B cell (primary cell): ENCODE results near the gene HOXC9. TPM values are rescaled to one million over a fixed set of nuclear protein-coding genes. Genes with fewer than 3 reads are reported as not detected.

Experiments used
- ATAC-seq: fragments of 200-7000 bp; cut with Tn5 transposase; one replicate; pipeline ENCODE4 v1.10.0; 2021; ENCODE audit warnings: low read depth, mild to moderate bottlenecking, moderate number of reproducible peaks, moderate library complexity
- CTCF ChIA-PET: fragments of 350-600 bp; sonication (Branson Sonifier 250); formaldehyde crosslinking; loops from one replicate; lab custom pipeline; 2021; ENCODE audit warnings: antibody characterized with exemption, inconsistent platforms; lab: Charles Lee
- POLR2A ChIA-PET: fragments of 350-600 bp; sonication (Branson Sonifier 250); formaldehyde crosslinking; loops from one replicate; lab custom pipeline; 2021; ENCODE audit warnings: antibody characterized with exemption; lab: Charles Lee
- DNase-seq: peaks from one replicate; pipeline ENCODE4 v3.0.0; 2013
- H2AFZ ChIP-seq: 2 replicates; pipeline ENCODE4 v1.6.1; 2012; ENCODE audit warnings: mild to moderate bottlenecking, low read depth, low read length; ENCODE audit not compliant: insufficient read depth, poor library complexity, severe bottlenecking
- H3K27ac ChIP-seq, 2 donors: 1 replicate in 1 of 2; 2 replicates in 1 of 2; pipeline ENCODE4 v1.5.1; 2012 to 2013; ENCODE audit warnings: low read length in 2 of 2, mild to moderate bottlenecking in 2 of 2, moderate library complexity in 1 of 2
- H3K27me3 ChIP-seq, 4 experiments: fragments of 200-600 bp in 1 of 4; sonication (generic) in 1 of 4; replicated peaks in 1 of 4; 1 replicate in 2 of 4; 2 replicates in 2 of 4; pipeline versions ENCODE4 v1.6.1 to v1.7.0; 2013 to 2016; ENCODE audit warnings: low read length in 3 of 4, mild to moderate bottlenecking in 2 of 4, mixed read lengths in 1 of 4, moderate library complexity in 1 of 4; ENCODE audit not compliant: insufficient read depth in 4 of 4, control insufficient read depth in 3 of 4; ENCODE audit errors: control extremely low read depth in 1 of 4
- H3K36me3 ChIP-seq, 2 experiments: replicated peaks in 1 of 2; 1 replicate in 1 of 2; 2 replicates in 1 of 2; pipeline versions ENCODE4 v1.6.1 to v1.7.1; 2013; ENCODE audit warnings: low read length in 1 of 2; ENCODE audit not compliant: insufficient read depth in 2 of 2, control insufficient read depth in 1 of 2; ENCODE audit errors: control extremely low read depth in 1 of 2, extremely low read depth in 1 of 2
- H3K4me1 ChIP-seq, 2 donors: fragments of 200-600 bp in 1 of 2; sonication (generic) in 1 of 2; 1 replicate in 1 of 2; 2 replicates in 1 of 2; pipeline versions ENCODE4 v1.5.1 to v1.6.1; 2013 to 2017; ENCODE audit warnings: low read length in 2 of 2; ENCODE audit not compliant: control insufficient read depth in 2 of 2, insufficient read depth in 2 of 2
- H3K4me2 ChIP-seq: replicated peaks from 2 replicates; pipeline ENCODE3; 2012; ENCODE audit warnings: mild to moderate bottlenecking, low read depth, low read length; ENCODE audit not compliant: poor library complexity, severe bottlenecking
- H3K4me3 ChIP-seq, 5 experiments: fragments of 200-600 bp in 1 of 5; sonication (generic) in 1 of 5; 1 replicate in 3 of 5; 2 replicates in 2 of 5; pipeline versions ENCODE4 v1.5.1 to v1.7.0; 2011 to 2016; ENCODE audit warnings: low read length in 4 of 5, mild to moderate bottlenecking in 4 of 5, low read depth in 2 of 5, control low read depth in 1 of 5, moderate library complexity in 1 of 5; ENCODE audit not compliant: insufficient read depth in 1 of 5; ENCODE audit errors: control extremely low read depth in 1 of 5, extremely low read depth in 1 of 5
- H3K79me2 ChIP-seq: fragments of 200-600 bp; sonication (generic); one replicate; pipeline ENCODE4 v1.6.0; 2016; ENCODE audit warnings: low read length; ENCODE audit not compliant: control insufficient read depth, insufficient read depth
- H3K9ac ChIP-seq: fragments of 200-600 bp; sonication (generic); 2 replicates; pipeline ENCODE4 v1.6.1; 2017; ENCODE audit warnings: mild to moderate bottlenecking, low read length, moderate library complexity
- H3K9me3 ChIP-seq, 3 donors: one replicate each; pipeline versions ENCODE4 v1.6.1 to v1.7.1; 2013; ENCODE audit warnings: low read length in 2 of 3; ENCODE audit not compliant: control insufficient read depth in 2 of 3, insufficient read depth in 1 of 3; ENCODE audit errors: control extremely low read depth in 1 of 3
- H4K20me1 ChIP-seq: 2 replicates; pipeline ENCODE4 v1.6.0; 2012; ENCODE audit warnings: mild to moderate bottlenecking, low read length; ENCODE audit not compliant: insufficient read depth, control insufficient read depth, poor library complexity, severe bottlenecking
- H3K27ac Mint-ChIP-seq: one replicate; pipeline ENCODE4 v1.8.0; 2021; ENCODE audit warnings: mixed read lengths
- H3K27me3 Mint-ChIP-seq: one replicate; pipeline ENCODE4 v1.8.0; 2021; ENCODE audit warnings: mixed read lengths
- H3K4me1 Mint-ChIP-seq: one replicate; pipeline ENCODE4 v1.8.0; 2021; ENCODE audit warnings: mixed read lengths
- H3K4me3 Mint-ChIP-seq: one replicate; pipeline ENCODE4 v1.8.0; 2021; ENCODE audit warnings: mixed read lengths
- H3K9me3 Mint-ChIP-seq: one replicate; pipeline ENCODE4 v1.8.0; 2022; ENCODE audit warnings: mixed read lengths; ENCODE audit not compliant: insufficient read depth
- EZH2 ChIP-seq: IDR thresholded peaks from 2 replicates; pipeline ENCODE4 v1.6.1; 2012; ENCODE audit warnings: borderline replicate concordance, low read depth, mild to moderate bottlenecking, moderate library complexity, low read length; ENCODE audit not compliant: insufficient read depth, poor library complexity, severe bottlenecking
- WGBS: methylation state at CpG from one replicate; pipeline ENCODE4 v1.1.5; 2013; ENCODE audit warnings: missing lambda C conversion rate; ENCODE audit not compliant: insufficient coverage; 5-methylcytosine and 5-hydroxymethylcytosine counted together
- intact Hi-C: fragments of 100-400 bp; cut with micrococcal nuclease; formaldehyde crosslinking; loops from one replicate; pipeline ENCODE4 v1.10.0; 2022
- polyA plus RNA-seq: library from polyadenylated mRNA; depleted of rRNA; stranded (reverse); fragments of >200 nt; gene quantifications from 2 replicates; pipeline ENCODE4 v1.2.3, GENCODE V29; 2012
- total RNA-seq, 2 donors: library from RNA; stranded (reverse); fragments of 120-200 nt in 1 of 2; gene quantifications; 1 replicate in 1 of 2; 2 replicates in 1 of 2; pipeline versions ENCODE4 v1.2.3 to v1.2.4, GENCODE V29; 2013 to 2022
- TF ChIP-seq, protein P1 (sequence below): fragments of 200-600 bp; IDR thresholded peaks from one replicate; pipeline ENCODE4 v1.8.0; 2022; ENCODE audit warnings: antibody characterized with exemption, mild to moderate bottlenecking

The HOXC9 gene
- total and polyA plus RNA-seq, 2 donors (not counting 1 experiment from before 2014, with no cell fraction given) = not detected

DNA sequence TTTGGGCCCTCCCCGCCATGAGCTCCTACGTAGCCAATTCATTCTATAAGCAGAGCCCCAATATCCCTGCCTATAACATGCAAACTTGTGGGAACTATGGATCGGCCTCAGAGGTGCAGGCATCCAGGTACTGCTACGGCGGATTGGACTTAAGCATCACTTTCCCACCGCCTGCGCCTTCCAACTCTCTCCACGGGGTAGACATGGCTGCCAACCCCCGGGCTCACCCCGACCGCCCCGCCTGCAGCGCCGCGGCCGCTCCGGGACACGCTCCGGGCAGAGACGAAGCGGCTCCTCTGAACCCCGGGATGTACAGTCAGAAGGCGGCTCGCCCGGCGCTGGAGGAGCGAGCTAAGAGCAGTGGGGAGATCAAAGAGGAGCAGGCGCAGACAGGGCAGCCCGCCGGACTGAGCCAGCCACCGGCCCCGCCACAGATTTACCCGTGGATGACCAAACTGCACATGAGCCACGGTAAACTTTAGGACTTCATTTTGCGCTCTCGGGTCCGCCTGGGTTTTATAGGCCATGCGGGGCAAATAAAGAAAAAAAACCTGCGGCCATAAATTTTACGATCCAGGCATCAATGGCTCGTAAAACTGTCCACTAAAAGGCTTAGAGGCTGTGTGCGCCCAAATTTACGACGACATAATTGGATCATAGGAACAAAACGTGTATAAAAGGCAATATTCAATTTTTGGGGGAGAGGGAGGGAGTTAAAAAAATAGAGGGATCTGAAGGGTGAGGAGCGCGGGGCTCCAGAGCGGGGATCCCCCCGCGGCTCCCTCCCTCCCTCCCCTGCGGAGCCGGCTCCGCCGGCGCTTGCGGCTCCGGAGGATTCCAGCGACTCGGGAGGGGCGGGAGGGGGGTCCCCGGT is 33.4 kb downstream of the HOXC9 start:
- peaks cover 0 to 56% (median 6%) of the 10 kb centered on the region in 3 donors for H3K9me3 ChIP-seq
- H3K4me1 Mint-ChIP-seq = peaks cover 29% of the 10 kb centered on the region
- POLR2A ChIA-PET = interaction anchor here (0.6 to 1.3 kb wide), 5 partner anchors 19 to 174 kb away, joined by 3 to 6 read pairs (median 3); partner anchors contain the start of gene HOXC4

More for the DNA sequence above, 33.4 kb downstream of the HOXC9 start:
- Histone ChIP-seq H3K4me1 (peaks cover 28 to 50% of the 10 kb centered on the region in 2 donors), H3K27ac (no peak overlapping the region), H3K4me2 (peak overlapping the region; percentile 67), H4K20me1 (no peaks in the 10 kb centered on the region), H3K4me3 (peak overlapping the region in 3 of 5 experiments; percentile 13 to 47 (median 36)), H3K9ac (peak overlapping the region; percentile 47), H2AFZ (peak overlapping the region; percentile 58), H3K79me2 (no peaks in the 10 kb centered on the region), H3K36me3 (no peaks in the 10 kb centered on the region), H3K27me3 (peaks cover 0 to 95% (median 68%) of the 10 kb centered on the region in 4 experiments)
- Mint-ChIP-seq H3K9me3 (no peaks in the 10 kb centered on the region), H3K4me3 (peak overlapping the region; percentile 71), H3K27me3 (peaks cover 72% of the 10 kb centered on the region), H3K27ac (no peak overlapping the region)
- WGBS = 6% methylated on average over 50 of the region's 61 CpGs
- ATAC-seq (no peak), DNase-seq (peak; percentile 57)
- CTCF ChIA-PET = interaction anchor here (1.0 to 6.4 kb wide), 29 partner anchors 8 to 183 kb away, joined by 3 to 151 read pairs (median 9); partner anchors contain the start of genes HOXC4, HOXC8 and SMUG1
- intact Hi-C loops = loop anchor here (5.0 kb wide), 2 partner anchors 36 to 66 kb away; no protein-coding TSS in a partner anchor
- no peak for TF ChIP-seq EZH2
- TF ChIP-seq, protein P1, sequence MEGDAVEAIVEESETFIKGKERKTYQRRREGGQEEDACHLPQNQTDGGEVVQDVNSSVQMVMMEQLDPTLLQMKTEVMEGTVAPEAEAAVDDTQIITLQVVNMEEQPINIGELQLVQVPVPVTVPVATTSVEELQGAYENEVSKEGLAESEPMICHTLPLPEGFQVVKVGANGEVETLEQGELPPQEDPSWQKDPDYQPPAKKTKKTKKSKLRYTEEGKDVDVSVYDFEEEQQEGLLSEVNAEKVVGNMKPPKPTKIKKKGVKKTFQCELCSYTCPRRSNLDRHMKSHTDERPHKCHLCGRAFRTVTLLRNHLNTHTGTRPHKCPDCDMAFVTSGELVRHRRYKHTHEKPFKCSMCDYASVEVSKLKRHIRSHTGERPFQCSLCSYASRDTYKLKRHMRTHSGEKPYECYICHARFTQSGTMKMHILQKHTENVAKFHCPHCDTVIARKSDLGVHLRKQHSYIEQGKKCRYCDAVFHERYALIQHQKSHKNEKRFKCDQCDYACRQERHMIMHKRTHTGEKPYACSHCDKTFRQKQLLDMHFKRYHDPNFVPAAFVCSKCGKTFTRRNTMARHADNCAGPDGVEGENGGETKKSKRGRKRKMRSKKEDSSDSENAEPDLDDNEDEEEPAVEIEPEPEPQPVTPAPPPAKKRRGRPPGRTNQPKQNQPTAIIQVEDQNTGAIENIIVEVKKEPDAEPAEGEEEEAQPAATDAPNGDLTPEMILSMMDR = no peak
